Endothelial cell of umbilical vein (primary cell): Measurements from ENCODE around the gene NKTR.

Source experiments
- CTCF ChIP-seq, 2 donors: IDR thresholded peaks; 1 replicate in 1 of 2; 2 replicates in 1 of 2; pipeline ENCODE4 v1.5.1; 2011; ENCODE audit warnings: low read length in 2 of 2, mild to moderate bottlenecking in 2 of 2, moderate library complexity in 2 of 2, control low read depth in 1 of 2, inconsistent platforms in 1 of 2, low read depth in 1 of 2; ENCODE audit not compliant: insufficient read depth in 1 of 2; ENCODE audit errors: extremely low read depth in 1 of 2
- EZH2 ChIP-seq: IDR thresholded peaks from 2 replicates; pipeline ENCODE4 v1.6.1; 2012; ENCODE audit warnings: borderline replicate concordance, low read depth, mild to moderate bottlenecking, moderate library complexity, low read length, inconsistent platforms; ENCODE audit not compliant: severe bottlenecking
- FOS ChIP-seq: IDR thresholded peaks from 2 replicates; pipeline ENCODE4 v1.6.1; 2011; ENCODE audit warnings: mild to moderate bottlenecking, low read length, moderate library complexity, borderline replicate concordance; ENCODE audit not compliant: insufficient read depth
- GATA2 ChIP-seq: IDR thresholded peaks from 2 replicates; pipeline ENCODE4 v1.7.0; 2011; ENCODE audit warnings: low read depth, mild to moderate bottlenecking, moderate library complexity, mixed read lengths, low read length; ENCODE audit not compliant: insufficient read length, insufficient read depth
- POLR2A ChIP-seq: IDR thresholded peaks from 2 replicates; pipeline ENCODE4 v1.6.1; 2012; ENCODE audit warnings: low read depth, mild to moderate bottlenecking, control low read depth, low read length

GRCh38 chr3:42691816-42692666 lies 91.6 kb downstream of the NKTR start:
- TF ChIP-seq CTCF (IDR thresholded peaks at IDR 0.05; ENCODE audit: extremely low read depth in 1 of 2, insufficient read depth in 1 of 2, low read depth in 1 of 2, low read length in 2 of 2) (no peak), POLR2A (no peak), GATA2 (no peak), EZH2 (no peak), FOS (no peak)
